Right lobe of liver (tissue), 6 donors: ENCODE results near the gene FCRL5. TPM values are rescaled to one million over a fixed set of nuclear protein-coding genes. Genes with fewer than 3 reads are reported as not detected.

Source experiments
- ATAC-seq, 4 donors: fragments of 200-7000 bp; cut with Tn5 transposase; one replicate each; pipeline ENCODE4 v1.9.1; 2020; ENCODE audit warnings: mild to moderate bottlenecking in 4 of 4, moderate library complexity in 4 of 4
- DNase-seq, 3 donors: peaks; one replicate each; pipeline ENCODE4 v3.0.0-alpha.2; 2020
- H3K27ac ChIP-seq, 3 donors: fragments of 200-600 bp; one replicate each; pipeline ENCODE4 v1.8.0; 2022
- H3K27me3 ChIP-seq, 2 donors: fragments of 200-600 bp; one replicate each; pipeline ENCODE4 v1.8.0; 2022
- H3K36me3 ChIP-seq, 4 donors: fragments of 200-600 bp; sonication (generic) in 1 of 4; one replicate each; pipeline versions ENCODE4 v1.5.1 to v1.8.0; 2017 to 2022; ENCODE audit warnings: control low read depth in 1 of 4
- H3K4me1 ChIP-seq, 4 donors: fragments of 200-600 bp; sonication (generic) in 1 of 4; one replicate each; pipeline versions ENCODE4 v1.5.1 to v1.8.0; 2017 to 2022; ENCODE audit warnings: control low read depth in 1 of 4
- H3K4me3 ChIP-seq, 3 donors: fragments of 200-600 bp; one replicate each; pipeline ENCODE4 v1.8.0; 2022
- H3K9me3 ChIP-seq, 4 donors: fragments of 200-600 bp; sonication (generic) in 1 of 4; one replicate each; pipeline versions ENCODE4 v1.5.1 to v1.8.0; 2017 to 2022; ENCODE audit warnings: control low read depth in 1 of 4
- CTCF ChIP-seq, 4 donors: fragments of 200-600 bp in 3 of 4; fragments of 450-650 bp in 1 of 4; IDR thresholded peaks; one replicate each; pipeline versions ENCODE4 v1.5.1 to v1.8.0; 2016 to 2022; ENCODE audit warnings: antibody characterized with exemption in 4 of 4, mild to moderate bottlenecking in 2 of 4
- POLR2A ChIP-seq: fragments of 450-650 bp; IDR thresholded peaks from one replicate; pipeline ENCODE4 v1.6.1; 2017; ENCODE audit warnings: antibody characterized with exemption, mild to moderate bottlenecking
- WGBS: methylation state at CpG from one replicate; pipeline ENCODE4 v1.1.6; 2018; ENCODE audit warnings: low coverage, low lambda C conversion rate; ENCODE audit not compliant: insufficient coverage; ENCODE audit errors: missing lambda C conversion rate; 5-methylcytosine and 5-hydroxymethylcytosine counted together
- intact Hi-C, 2 donors: fragments of 100-400 bp; cut with DNase I; formaldehyde crosslinking; loops; one replicate each; pipeline versions ENCODE4 v1.11.2 to v1.14.1; 2022
- total RNA-seq, 6 experiments: library from RNA; depleted of rRNA in 2 of 6; stranded (reverse); fragments of >200 nt in 2 of 6; fragmentation: NEBNext Ultra II Directional in 3 of 6; extraction: Animal tissue kit (Norgen Biotek cat#: 25700) in 3 of 6; gene quantifications; one replicate each; pipeline versions ENCODE4 v1.1.0 to v1.2.4, GENCODE V29; 2016 to 2023
- donor health status: DM: no; HTN: yes; CAD: no.
- donor health status: DM: no; HTN: no; CAD: no.
- donor health status: DM: no; HTN: no; CAD: no.
- donor health status: DM: no; HTN: yes; CAD: no.
- donor health status: DM: no; HTN: yes; CAD: no.

FCRL5 gene
- total RNA-seq, 6 experiments from 2014 or later, result 0.15 to 0.61 (median 0.29) TPM

DNA sequence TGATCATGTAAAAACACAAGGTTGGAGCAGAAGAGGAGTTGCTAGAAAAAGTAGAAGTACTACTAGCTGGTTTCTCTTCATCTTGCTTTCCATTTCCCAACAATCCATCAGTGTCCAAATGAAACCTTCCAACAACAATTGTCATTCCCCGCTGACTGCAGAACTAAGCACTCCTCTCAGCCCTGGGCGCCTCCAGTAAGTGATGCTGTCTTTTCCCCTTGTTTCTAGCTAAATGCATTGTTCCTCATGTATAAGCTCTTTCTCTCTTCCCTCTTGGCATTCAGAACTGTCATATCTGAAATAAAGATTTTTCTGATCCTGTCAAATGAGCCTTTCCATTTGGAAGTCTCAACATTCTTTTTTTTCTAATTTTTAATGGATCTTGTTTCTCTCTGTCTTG lies 68.7 kb downstream of the FCRL5 start:
- Histone ChIP-seq H3K9me3 (no peaks in the 10 kb centered on the region), H3K4me1 (no peaks in the 10 kb centered on the region), H3K4me3 (no peak overlapping the region), H3K27ac (no peak overlapping the region), H3K27me3 (no peaks in the 10 kb centered on the region), H3K36me3 (no peaks in the 10 kb centered on the region)
- DNase-seq (no peak), ATAC-seq (no peak)
- TF ChIP-seq POLR2A (no peak), CTCF (IDR thresholded peaks at IDR 0.05) (no peak)
- WGBS, result 60% methylated on average over 1 of the region's 2 CpGs
- intact Hi-C loops, result no loop called here

GRCh38 chr1:157482717-157483116 lies 69.6 kb downstream of the FCRL5 start:
- no peak overlapping the region for H3K4me3 ChIP-seq
- ATAC-seq (no peak), DNase-seq (no peak)
- no peaks in the 10 kb centered on the region for H3K36me3 ChIP-seq
- 35% methylated on average over 2 of the region's 2 CpGs for WGBS
- H3K4me1 ChIP-seq, result no peaks in the 10 kb centered on the region
- intact Hi-C loops, result no loop called here
- H3K27me3 ChIP-seq, result no peaks in the 10 kb centered on the region
- no peaks in the 10 kb centered on the region for H3K9me3 ChIP-seq
- no peak for TF ChIP-seq CTCF (IDR thresholded peaks at IDR 0.05)
- TF ChIP-seq POLR2A, result no peak
- no peak overlapping the region for H3K27ac ChIP-seq

- H3K9me3 ChIP-seq, result no peaks in the 10 kb centered on the region
- no peaks in the 10 kb centered on the region for H3K27me3 ChIP-seq
- no peak overlapping the region for H3K4me3 ChIP-seq
- TF ChIP-seq CTCF (IDR thresholded peaks at IDR 0.05), result no peak
- no peak for TF ChIP-seq POLR2A
- no peak overlapping the region for H3K27ac ChIP-seq
- no peaks in the 10 kb centered on the region for H3K36me3 ChIP-seq
- ATAC-seq, result no peak
- no peaks in the 10 kb centered on the region for H3K4me1 ChIP-seq
- intact Hi-C loops, result no loop called here
- DNase-seq, result no peak
These were observed 70.1 kb downstream of the FCRL5 start for GRCh38 chr1:157482174-157482573.

DNA sequence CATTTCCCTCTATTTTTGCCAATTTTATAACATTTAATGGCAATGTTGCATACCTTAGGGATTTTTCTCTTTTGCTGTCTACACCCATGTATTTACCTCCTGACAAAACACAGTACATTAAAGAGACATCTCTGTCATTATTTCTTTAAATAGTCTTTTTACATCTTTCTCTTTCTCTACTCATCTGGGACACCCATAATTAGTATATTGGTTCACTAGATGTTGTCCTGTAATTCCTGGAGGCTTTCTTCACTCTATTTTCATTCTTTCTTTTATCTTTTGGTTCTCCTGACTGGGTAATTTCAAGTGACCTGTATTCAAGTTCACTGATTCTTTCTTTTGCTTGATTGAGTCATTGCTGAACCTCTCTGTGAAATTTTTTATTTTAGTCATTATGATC lies 74.3 kb downstream of the FCRL5 start:
- Histone ChIP-seq H3K9me3 (no peaks in the 10 kb centered on the region), H3K4me3 (no peak overlapping the region), H3K4me1 (no peaks in the 10 kb centered on the region), H3K27ac (no peak overlapping the region), H3K36me3 (no peaks in the 10 kb centered on the region), H3K27me3 (no peaks in the 10 kb centered on the region)
- TF ChIP-seq CTCF (IDR thresholded peaks at IDR 0.05) (no peak), POLR2A (no peak)
- intact Hi-C loops, result no loop called here
- DNase-seq, result no peak
- ATAC-seq, result no peak

GRCh38 chr1:157477419-157477818 lies 74.9 kb downstream of the FCRL5 start:
- ATAC-seq (no peak), DNase-seq (no peak)
- H3K27ac ChIP-seq, result no peak overlapping the region
- no peaks in the 10 kb centered on the region for H3K36me3 ChIP-seq
- no peaks in the 10 kb centered on the region for H3K9me3 ChIP-seq
- WGBS, result 86% methylated on average over 1 of the region's 4 CpGs
- no peaks in the 10 kb centered on the region for H3K27me3 ChIP-seq
- H3K4me3 ChIP-seq, result no peak overlapping the region
- intact Hi-C loops, result no loop called here
- no peaks in the 10 kb centered on the region for H3K4me1 ChIP-seq
- TF ChIP-seq CTCF (IDR thresholded peaks at IDR 0.05) (no peak), POLR2A (no peak)
